Cardiac fibroblast (primary cell): ENCODE data around the gene PLXNA2.
A peak's percentile ranks its signal among the peaks of the same experiment; 100 is the strongest.

ENCODE experiments used
- DNase-seq, 2 donors: peaks; one replicate each; pipeline versions ENCODE4 v3.0.0 to v3.0.0-alpha.2; 2010; ENCODE audit warnings: low read depth in 2 of 2
- H3K4me3 ChIP-seq, 2 donors: replicated peaks in 1 of 2; 1 replicate in 1 of 2; 2 replicates in 1 of 2; pipeline ENCODE4 v1.5.1; 2011; ENCODE audit warnings: low read depth in 2 of 2, low read length in 2 of 2, mild to moderate bottlenecking in 2 of 2, moderate library complexity in 1 of 2
- CTCF ChIP-seq: IDR thresholded peaks from one replicate; pipeline ENCODE4 v1.5.1; 2011; ENCODE audit warnings: low read depth, mild to moderate bottlenecking, low read length, inconsistent platforms

PLXNA2 gene

GRCh38 chr1:208068908-208069307 lies 175.3 kb downstream of the PLXNA2 start:
- no peak for DNase-seq
- TF ChIP-seq CTCF = no peak
- H3K4me3 ChIP-seq = no peak overlapping the region

- no peak for DNase-seq
- no peak overlapping the region for H3K4me3 ChIP-seq
- TF ChIP-seq CTCF = no peak
Measured at GRCh38 chr1:208068407-208068806, 175.8 kb downstream of the PLXNA2 start.

- TF ChIP-seq CTCF = no peak
- no peak overlapping the region for H3K4me3 ChIP-seq
- no peak for DNase-seq
Measured at GRCh38 chr1:208066583-208066982, 177.6 kb downstream of the PLXNA2 start.

GRCh38 chr1:208065862-208066261 lies 178.3 kb downstream of the PLXNA2 start:
- no peak for TF ChIP-seq CTCF
- DNase-seq = no peak

GRCh38 chr1:208061632-208062031 lies 182.6 kb downstream of the PLXNA2 start:
- peak in 1 of 2 donors; percentile 37 for DNase-seq
- H3K4me3 ChIP-seq = no peak overlapping the region
- no peak for TF ChIP-seq CTCF

More at GRCh38 chr1:208065862-208066261, 178.3 kb downstream of the PLXNA2 start:
- H3K4me3 ChIP-seq = no peak overlapping the region

GRCh38 chr1:208061118-208061517 lies 183.1 kb downstream of the PLXNA2 start:
- no peak for DNase-seq
- no peak for TF ChIP-seq CTCF
- no peak overlapping the region for H3K4me3 ChIP-seq

GRCh38 chr1:208060215-208060869 lies 183.8 kb downstream of the PLXNA2 start:
- H3K4me3 ChIP-seq = no peak overlapping the region
- TF ChIP-seq CTCF = no peak
- no peak for DNase-seq
